H9 (cell line): ENCODE measurements around the gene CLEC12A. TPM values are rescaled to one million over a fixed set of nuclear protein-coding genes. Genes with fewer than 3 reads are reported as not detected.

Experiments used
- DNase-seq: peaks from one replicate; pipeline ENCODE4 v3.0.0-alpha.2; 2017
- H2AFZ ChIP-seq: one replicate; pipeline ENCODE4 v1.6.1; 2013; ENCODE audit warnings: mild to moderate bottlenecking, low read length, control low read depth, moderate library complexity
- H2AK5ac ChIP-seq: 2 replicates; pipeline ENCODE4 v1.6.1; 2013; ENCODE audit warnings: low read length, control low read depth, mixed read lengths; ENCODE audit not compliant: insufficient read length
- H2BK120ac ChIP-seq: one replicate; pipeline ENCODE4 v1.6.1; 2013; ENCODE audit warnings: low read depth, mild to moderate bottlenecking, low read length, control low read depth, inconsistent platforms; ENCODE audit not compliant: poor library complexity, severe bottlenecking
- H2BK12ac ChIP-seq: 2 replicates; pipeline ENCODE4 v1.6.1; 2013; ENCODE audit warnings: low read length, control low read depth, mixed read lengths, low read depth; ENCODE audit not compliant: insufficient read length
- H2BK15ac ChIP-seq: 2 replicates; pipeline ENCODE4 v1.6.1; 2013; ENCODE audit warnings: low read depth, low read length, control low read depth
- H2BK20ac ChIP-seq: one replicate; pipeline ENCODE4 v1.6.1; 2013; ENCODE audit warnings: low read depth, mild to moderate bottlenecking, low read length, control low read depth, inconsistent platforms; ENCODE audit not compliant: poor library complexity, severe bottlenecking
- H2BK5ac ChIP-seq: 2 replicates; pipeline ENCODE4 v1.6.1; 2013; ENCODE audit warnings: low read length, control low read depth, mixed read lengths; ENCODE audit not compliant: insufficient read length
- H3K14ac ChIP-seq: 2 replicates; pipeline ENCODE4 v1.6.1; 2013; ENCODE audit warnings: low read length, control low read depth; ENCODE audit not compliant: insufficient read depth
- H3K18ac ChIP-seq: 2 replicates; pipeline ENCODE4 v1.6.1; 2013; ENCODE audit warnings: low read depth, mild to moderate bottlenecking, mixed read lengths, low read length, control low read depth; ENCODE audit not compliant: insufficient read length
- H3K23ac ChIP-seq: 2 replicates; pipeline ENCODE4 v1.6.1; 2013; ENCODE audit warnings: low read length, control low read depth, mixed read lengths, low read depth; ENCODE audit not compliant: insufficient read length
- H3K23me2 ChIP-seq: 2 replicates; pipeline ENCODE4 v1.6.1; 2013; ENCODE audit warnings: low read depth, mild to moderate bottlenecking, mixed read lengths, low read length, control low read depth; ENCODE audit not compliant: insufficient read length, poor library complexity, severe bottlenecking
- H3K27ac ChIP-seq: 2 replicates; pipeline ENCODE4 v1.5.1; 2013; ENCODE audit warnings: low read length, control low read depth, mixed read lengths, low read depth; ENCODE audit not compliant: insufficient read length
- H3K27me3 ChIP-seq: 2 replicates; pipeline ENCODE4 v1.6.1; 2013; ENCODE audit warnings: low read length, control low read depth, inconsistent platforms; ENCODE audit not compliant: insufficient read depth
- H3K4ac ChIP-seq: 2 replicates; pipeline ENCODE4 v1.6.1; 2013; ENCODE audit warnings: low read depth, mild to moderate bottlenecking, control low read depth, inconsistent platforms, low read length, moderate library complexity
- H3K4me1 ChIP-seq: 2 replicates; pipeline ENCODE4 v1.6.1; 2013; ENCODE audit warnings: low read length, control low read depth, inconsistent platforms; ENCODE audit not compliant: insufficient read depth
- H3K4me2 ChIP-seq: 2 replicates; pipeline ENCODE4 v1.6.1; 2013; ENCODE audit warnings: low read length, control low read depth, mixed read lengths; ENCODE audit not compliant: insufficient read length, insufficient read depth
- H3K56ac ChIP-seq: 2 replicates; pipeline ENCODE4 v1.6.1; 2013; ENCODE audit warnings: low read depth, mild to moderate bottlenecking, mixed read lengths, low read length, control low read depth; ENCODE audit not compliant: insufficient read length
- H3K79me1 ChIP-seq: 2 replicates; pipeline ENCODE4 v1.6.1; 2013; ENCODE audit warnings: low read depth, mild to moderate bottlenecking, moderate library complexity, low read length, control low read depth, inconsistent platforms; ENCODE audit not compliant: insufficient read depth, poor library complexity, severe bottlenecking
- H3K79me2 ChIP-seq: 2 replicates; pipeline ENCODE4 v1.6.1; 2013; ENCODE audit warnings: low read length, control low read depth, inconsistent platforms; ENCODE audit not compliant: insufficient read depth
- H3K9ac ChIP-seq: 2 replicates; pipeline ENCODE4 v1.6.1; 2013; ENCODE audit warnings: low read length, control low read depth, mixed read lengths; ENCODE audit not compliant: insufficient read length; ENCODE audit errors: extremely low read depth
- H3K9me3 ChIP-seq: one replicate; pipeline ENCODE4 v1.6.1; 2013; ENCODE audit warnings: low read depth, low read length, inconsistent platforms; ENCODE audit not compliant: control insufficient read depth
- H3T11ph ChIP-seq: one replicate; pipeline ENCODE4 v1.6.1; 2013; ENCODE audit warnings: mild to moderate bottlenecking, low read length, control low read depth, inconsistent platforms
- H4K20me1 ChIP-seq: one replicate; pipeline ENCODE4 v1.6.1; 2013; ENCODE audit not compliant: control insufficient read depth, insufficient read length, insufficient read depth
- H4K5ac ChIP-seq: 2 replicates; pipeline ENCODE4 v1.6.1; 2013; ENCODE audit warnings: low read depth, mild to moderate bottlenecking, mixed read lengths, low read length, control low read depth; ENCODE audit not compliant: insufficient read length
- H4K8ac ChIP-seq: replicated peaks from 2 replicates; pipeline ENCODE4 v1.6.1; 2013; ENCODE audit warnings: low read length, control low read depth, mixed read lengths, low read depth; ENCODE audit not compliant: insufficient read length
- H4K91ac ChIP-seq: 2 replicates; pipeline ENCODE4 v1.6.1; 2013; ENCODE audit warnings: low read depth, mild to moderate bottlenecking, moderate library complexity, mixed read lengths, low read length, control low read depth; ENCODE audit not compliant: insufficient read length
- H3K27ac Mint-ChIP-seq, 3 experiments: 2 replicates in 2 of 3; 3 replicates in 1 of 3; pipeline ENCODE4 v1.8.0; 2020 to 2021; ENCODE audit warnings: mixed read lengths in 3 of 3, mild to moderate bottlenecking in 1 of 3, moderate library complexity in 1 of 3
- H3K27me3 Mint-ChIP-seq: 2 replicates; pipeline ENCODE4 v1.8.0; 2021; ENCODE audit warnings: low read depth, mild to moderate bottlenecking, moderate library complexity, mixed read lengths
- H3K36me3 Mint-ChIP-seq, 3 experiments: 2 replicates in 2 of 3; 3 replicates in 1 of 3; pipeline ENCODE4 v1.8.0; 2020 to 2021; ENCODE audit warnings: low read depth in 3 of 3, mixed read lengths in 3 of 3; ENCODE audit not compliant: insufficient read depth in 1 of 3
- H3K4me1 Mint-ChIP-seq, 2 experiments: 2 replicates each; pipeline ENCODE4 v1.8.0; 2020; ENCODE audit warnings: mixed read lengths in 2 of 2
- H3K4me3 Mint-ChIP-seq, 2 experiments: 2 replicates in 1 of 2; 3 replicates in 1 of 2; pipeline ENCODE4 v1.8.0; 2020 to 2021; ENCODE audit warnings: mild to moderate bottlenecking in 2 of 2, mixed read lengths in 2 of 2, moderate library complexity in 1 of 2
- H3K9me3 Mint-ChIP-seq, 2 experiments: 2 replicates in 1 of 2; 3 replicates in 1 of 2; pipeline ENCODE4 v1.8.0; 2020; ENCODE audit warnings: mild to moderate bottlenecking in 2 of 2, mixed read lengths in 2 of 2, moderate library complexity in 1 of 2
- CTCF ChIP-seq: fragments of 200-600 bp; sonication (generic); conservative IDR thresholded peaks from 3 replicates; pipeline ENCODE4 v1.8.0; 2021; ENCODE audit warnings: antibody characterized with exemption, mild to moderate bottlenecking
- WGBS: extraction: QIAGEN DNeasy Blood & Tissue Kit; methylation state at CpG from one replicate; pipeline ENCODE4 v1.1.7; 2013; ENCODE audit warnings: missing lambda C conversion rate, low lambda C conversion rate, mixed read lengths; ENCODE audit not compliant: insufficient read length; ENCODE audit errors: extremely low coverage; 5-methylcytosine and 5-hydroxymethylcytosine counted together
- total RNA-seq: library from RNA; stranded (reverse); gene quantifications from 2 replicates; pipeline ENCODE4 v1.2.1, GENCODE V29; 2021

CLEC12A gene
- total RNA-seq, 1 experiment from 2014 or later = not detected

DNA sequence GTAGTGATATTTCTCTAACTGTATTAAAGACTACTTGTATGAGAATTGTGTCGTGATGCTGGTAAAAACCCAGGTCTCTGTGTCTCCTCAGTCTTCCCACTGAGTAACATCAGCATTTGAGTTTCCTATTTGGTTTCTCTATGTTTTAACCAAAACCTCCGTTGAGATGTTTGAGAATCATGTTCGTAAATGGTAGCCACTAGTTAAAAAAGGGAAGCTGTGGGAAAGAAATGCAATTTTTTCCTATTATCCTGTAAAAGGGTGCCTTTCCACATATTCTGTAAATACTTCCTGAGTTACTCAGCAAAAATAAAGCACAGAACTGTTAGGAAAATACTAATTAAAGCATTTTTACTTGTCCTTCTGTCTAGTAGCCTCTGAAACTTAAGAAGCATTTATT, 20.7 kb downstream of the CLEC12A start:
- TF ChIP-seq CTCF = no peak
- Mint-ChIP-seq H3K9me3 (no peaks in the 10 kb centered on the region), H3K4me3 (no peak overlapping the region), H3K4me1 (0 out of 4 replicates have a peak, but pooled peaks cover 0 to 5% of the 10 kb centered on the region in 2 experiments), H3K27me3 (no peaks in the 10 kb centered on the region), H3K27ac (no peak overlapping the region), H3K36me3 (peaks cover 0 to 4% (median 0%) of the 10 kb centered on the region in 3 experiments; a peak in 2 of 7 replicates)
- no peak overlapping the region for H2BK15ac ChIP-seq
- WGBS = no CpG with 5 or more reads among the region's 3 CpGs
- H4K5ac ChIP-seq = no peak overlapping the region
- H2BK20ac ChIP-seq = no peak overlapping the region
- H3K23ac ChIP-seq = no peak overlapping the region
- no peaks in the 10 kb centered on the region for H3K27me3 ChIP-seq
- no peaks in the 10 kb centered on the region for H3K79me1 ChIP-seq
- H3K23me2 ChIP-seq = no peaks in the 10 kb centered on the region
- no peak for DNase-seq
- H3K56ac ChIP-seq = no peak overlapping the region
- no peak overlapping the region for H2AFZ ChIP-seq
- no peak overlapping the region for H2BK120ac ChIP-seq
- H2BK12ac ChIP-seq = no peak overlapping the region
- no peak overlapping the region for H4K91ac ChIP-seq
- H3K18ac ChIP-seq = no peak overlapping the region
- H2AK5ac ChIP-seq = no peak overlapping the region
- H3K27ac ChIP-seq = no peak overlapping the region
- no peak overlapping the region for H4K8ac ChIP-seq
- H3K9ac ChIP-seq = no peak overlapping the region
- no peak overlapping the region for H3K4me2 ChIP-seq
- H3K14ac ChIP-seq = no peak overlapping the region
- no peak overlapping the region for H3K4ac ChIP-seq
- no peak overlapping the region for H3T11ph ChIP-seq
- no peaks in the 10 kb centered on the region for H3K9me3 ChIP-seq
- no peak overlapping the region for H2BK5ac ChIP-seq
- H3K4me1 ChIP-seq = no peaks in the 10 kb centered on the region
- H4K20me1 ChIP-seq = no peaks in the 10 kb centered on the region
- no peaks in the 10 kb centered on the region for H3K79me2 ChIP-seq
